ENCODE measurements around the gene EFNB3.

The EFNB3 gene

GRCh38 chr17:7721612-7722011, 16.6 kb downstream of the EFNB3 start:
- TF ChIP-seq CTCF (IDR thresholded peaks at IDR 0.05; ENCODE audit: extremely low read depth, missing control alignments) = no peak
- DNase-seq (ENCODE audit: low spot score) = no peak

DNA sequence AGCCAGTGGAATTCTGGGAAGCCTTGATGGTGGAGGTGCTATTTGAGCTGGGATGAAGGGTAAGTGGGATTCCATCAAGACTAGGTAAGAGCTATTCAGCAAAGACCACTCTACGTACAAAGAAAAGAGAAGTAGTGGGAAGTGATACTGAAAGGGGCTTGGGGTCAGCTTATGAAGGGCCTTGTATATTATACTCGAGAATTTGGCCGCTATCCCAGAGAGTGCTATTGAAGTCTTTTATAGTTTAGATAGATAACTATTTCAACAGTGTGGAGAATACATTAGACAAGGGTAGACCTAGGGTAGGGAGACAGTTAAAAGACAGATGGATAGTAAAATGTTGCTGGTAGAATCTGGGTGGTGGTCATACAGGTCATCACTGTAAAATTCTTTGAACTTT, 22.9 kb downstream of the EFNB3 start:
- TF ChIP-seq CTCF (IDR thresholded peaks at IDR 0.05; ENCODE audit: extremely low read depth, missing control alignments) = no peak

DNA sequence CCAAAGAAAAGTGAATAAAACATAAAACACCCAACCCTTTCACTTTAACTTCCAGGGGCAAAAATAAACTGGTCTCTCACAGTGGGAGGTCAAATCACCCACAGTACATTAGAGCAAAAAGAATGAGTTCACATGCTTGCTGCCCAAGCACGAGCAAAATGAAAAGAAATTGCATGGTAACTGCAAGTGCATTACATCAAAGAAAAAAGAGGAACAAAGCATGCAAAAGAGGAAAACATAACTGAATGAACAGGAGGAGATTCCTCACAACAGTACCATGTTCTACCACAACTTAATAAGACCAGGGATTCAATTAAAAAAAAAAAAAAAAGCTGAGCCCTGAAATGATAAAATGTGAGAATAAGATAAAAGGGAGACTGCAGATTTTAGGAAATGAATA, 24.8 kb downstream of the EFNB3 start:
- no peak for DNase-seq (ENCODE audit: low spot score)
- no peak for TF ChIP-seq CTCF (IDR thresholded peaks at IDR 0.05; ENCODE audit: extremely low read depth, missing control alignments)

More for the DNA sequence above, 22.9 kb downstream of the EFNB3 start:
- DNase-seq (ENCODE audit: low spot score) = no peak

DNA sequence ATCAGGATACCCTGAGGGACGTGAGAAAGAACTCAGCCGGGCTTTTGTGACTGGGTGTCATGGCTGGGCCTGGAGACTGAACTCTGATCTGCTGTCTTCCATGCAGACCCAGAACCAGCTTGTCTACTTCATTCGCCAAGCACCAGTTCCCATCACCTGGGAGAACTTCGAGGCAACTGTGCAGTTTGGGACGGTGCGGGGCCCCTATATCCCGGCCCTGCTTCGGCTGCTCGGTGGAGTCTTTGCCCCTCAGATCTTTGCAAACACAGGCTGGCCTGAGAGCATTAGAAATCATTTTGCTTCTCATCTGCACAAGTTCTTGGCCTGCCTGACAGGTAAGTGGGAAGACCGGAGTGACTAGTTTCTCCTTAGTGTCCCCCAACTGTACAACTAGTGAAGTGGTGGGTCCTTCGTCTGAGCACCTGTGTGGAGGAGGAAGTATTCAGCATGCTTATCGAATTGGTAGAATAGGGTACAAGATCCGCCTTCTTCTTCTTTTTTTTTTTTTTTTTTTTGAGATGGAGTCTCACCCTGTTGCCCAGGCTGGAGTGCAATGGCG, 28.1 kb downstream of the EFNB3 start:
- no peak for TF ChIP-seq CTCF (IDR thresholded peaks at IDR 0.05; ENCODE audit: extremely low read depth, missing control alignments)
- no peak for DNase-seq (ENCODE audit: low spot score)

- no peak for TF ChIP-seq CTCF (IDR thresholded peaks at IDR 0.05; ENCODE audit: extremely low read depth, missing control alignments)
- no peak for DNase-seq (ENCODE audit: low spot score)
These were observed 32.6 kb downstream of the EFNB3 start for GRCh38 chr17:7737601-7738000.

DNA sequence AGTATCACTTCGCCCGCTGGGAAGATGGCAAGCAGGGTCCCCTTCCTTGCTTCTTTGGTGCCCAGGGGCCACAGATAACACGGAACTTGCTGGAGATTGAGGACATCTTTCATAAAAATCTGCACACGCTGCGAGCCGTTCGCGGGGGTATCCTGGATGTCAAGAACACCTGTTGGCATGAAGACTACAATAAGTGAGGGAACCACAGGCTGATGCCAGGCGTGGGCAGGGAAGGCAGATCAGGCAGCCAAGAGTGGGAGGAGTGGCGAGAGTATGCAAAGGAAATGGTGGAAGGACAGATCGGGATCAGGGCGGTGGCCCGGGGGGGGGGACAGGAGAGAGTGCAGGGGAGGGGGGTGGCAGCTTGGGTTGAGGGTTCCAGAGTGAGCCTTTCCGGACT, 34.7 kb downstream of the EFNB3 start:
- TF ChIP-seq CTCF (IDR thresholded peaks at IDR 0.05; ENCODE audit: extremely low read depth, missing control alignments) = no peak
- DNase-seq (ENCODE audit: low spot score) = no peak

GRCh38 chr17:7740481-7741001, 35.5 kb downstream of the EFNB3 start:
- DNase-seq (ENCODE audit: low spot score) = no peak

More at GRCh38 chr17:7740481-7741001, 35.5 kb downstream of the EFNB3 start:
- no peak for TF ChIP-seq CTCF (IDR thresholded peaks at IDR 0.05; ENCODE audit: extremely low read depth, missing control alignments)
